NCI-H1436 (cell line): ENCODE measurements around the gene RHOBTB3.

Experiments
- DNase-seq: peaks from one replicate; lab custom pipeline; 2025; lab: John Stamatoyannopoulos, UW

RHOBTB3 gene

DNA sequence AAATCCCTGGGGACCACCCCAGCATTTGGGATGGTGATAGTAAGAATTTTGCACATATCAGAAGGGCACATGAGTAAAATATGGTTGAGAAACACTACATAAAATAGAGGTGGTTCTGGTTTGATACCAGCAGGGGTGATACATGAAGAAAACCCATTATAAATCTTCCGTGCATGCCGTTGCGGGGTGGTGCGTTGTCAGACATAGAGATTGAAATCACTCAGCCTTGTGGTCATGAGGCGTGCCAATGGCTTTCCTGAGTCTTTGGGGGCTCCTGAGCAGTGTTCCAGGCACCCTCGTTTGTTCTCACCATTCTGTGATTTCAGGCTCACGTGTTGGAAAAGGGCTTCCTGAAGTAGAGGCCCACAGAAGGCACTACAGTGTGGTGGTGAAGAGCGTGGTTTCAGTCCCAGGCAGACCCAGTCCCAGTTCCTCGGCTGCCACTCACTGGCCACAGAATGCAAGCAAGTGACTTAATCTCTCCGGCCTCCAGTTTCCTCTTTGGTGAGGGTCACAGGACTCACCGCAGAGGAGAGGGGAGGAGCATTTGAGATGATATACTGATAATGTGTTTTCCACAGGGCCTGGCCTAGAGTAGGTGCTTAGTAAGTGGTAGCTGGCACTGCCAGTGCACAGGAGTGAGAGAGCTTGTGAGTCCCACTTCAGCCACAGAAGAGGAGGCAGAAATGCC is 111.9 kb downstream of the RHOBTB3 start:
- DNase-seq, result no peak

DNA sequence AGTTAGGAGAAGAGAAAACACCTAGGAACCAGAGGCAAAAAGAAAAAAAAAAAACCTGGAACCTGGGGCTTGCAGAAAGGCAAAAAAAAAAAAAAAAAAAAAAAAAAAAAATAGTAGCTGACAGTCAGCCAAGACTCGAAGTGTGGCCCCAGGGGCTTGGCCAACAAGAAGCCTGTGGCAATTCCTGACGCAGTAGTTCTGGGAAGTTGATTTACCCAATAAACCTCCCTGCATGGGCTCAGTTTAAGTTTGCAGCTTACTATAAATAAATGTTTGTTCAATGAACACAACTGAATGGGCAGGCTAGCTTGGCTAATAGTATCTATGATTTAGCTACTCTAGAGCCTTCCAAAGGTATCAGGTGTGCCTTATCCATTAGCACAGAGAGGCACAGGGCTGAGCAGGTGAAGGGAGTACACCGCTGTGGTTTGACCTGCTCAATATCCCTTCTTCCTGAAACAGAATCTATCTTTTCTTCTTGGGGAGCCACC is 112.6 kb downstream of the RHOBTB3 start:
- no peak for DNase-seq

DNA sequence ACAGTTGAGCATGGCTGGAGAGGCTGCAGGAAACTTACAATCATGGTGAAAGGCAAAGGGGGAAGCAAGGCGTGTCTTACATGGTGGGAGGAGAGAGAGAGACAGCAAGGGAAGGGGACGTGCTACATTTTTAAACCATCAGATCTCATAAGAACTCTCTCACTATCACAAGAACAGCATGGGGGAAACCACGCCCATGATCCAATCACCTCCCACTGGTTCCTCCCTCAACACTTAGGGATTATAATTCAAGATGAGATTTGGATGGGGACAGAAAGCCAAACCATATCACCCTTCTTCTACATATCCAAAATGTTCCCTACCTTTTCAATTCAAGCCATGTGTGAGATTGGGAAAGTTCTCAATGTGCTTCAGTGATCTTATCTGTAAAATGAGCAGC is 114.3 kb downstream of the RHOBTB3 start:
- DNase-seq, result no peak
